AG04450 (cell line): ENCODE measurements around the gene GABBR2. TPM values are rescaled to one million over a fixed set of nuclear protein-coding genes. Genes with fewer than 3 reads are reported as not detected.

Experiments
- CTCF ChIA-PET: fragments of 300-600, 350-600 bp; formaldehyde crosslinking; extraction: SDS; loops from one replicate; lab custom pipeline; 2022; ENCODE audit warnings: antibody characterized with exemption, inconsistent platforms; lab: Charles Lee
- POLR2A ChIA-PET: fragments of 350-600 bp; formaldehyde crosslinking; extraction: SDS; loops from one replicate; lab custom pipeline; 2021; ENCODE audit warnings: antibody characterized with exemption, inconsistent platforms; lab: Yijun Ruan, JAX
- DNase-seq: peaks from one replicate; pipeline ENCODE4 v3.0.0-alpha.2; 2011; ENCODE audit warnings: low read depth, low spot score
- H3K27ac ChIP-seq: one replicate; pipeline ENCODE4 v1.5.1; 2012; ENCODE audit warnings: low read depth, low read length, control low read depth
- H3K27me3 ChIP-seq: one replicate; pipeline ENCODE4 v1.6.0; 2012; ENCODE audit warnings: low read length; ENCODE audit not compliant: control insufficient read depth, insufficient read depth
- H3K4me3 ChIP-seq: 2 replicates; pipeline ENCODE4 v1.5.1; 2011; ENCODE audit warnings: mild to moderate bottlenecking, low read depth, low read length, control low read depth
- H3K9me3 ChIP-seq: 2 replicates; pipeline ENCODE4 v1.5.1; 2012; ENCODE audit warnings: low read length; ENCODE audit not compliant: control insufficient read depth, insufficient read depth
- CTCF ChIP-seq: IDR thresholded peaks from 2 replicates; pipeline ENCODE4 v1.5.1; 2011; ENCODE audit warnings: low read depth, low read length, control low read depth, inconsistent platforms
- polyA plus RNA-seq: library from polyadenylated mRNA; depleted of rRNA; stranded (reverse); fragments of >200 nt; gene quantifications from 2 replicates; pipeline ENCODE4 v1.2.3, GENCODE V29; 2011

Gene GABBR2
- polyA plus RNA-seq, 1 experiment, result 2.4 TPM

GRCh38 chr9:98374385-98375051, 334.2 kb downstream of the GABBR2 start:
- H3K9me3 ChIP-seq, result no peaks in the 10 kb centered on the region
- DNase-seq, result peak; percentile 65
- CTCF ChIA-PET, result interaction anchor here (0.9 to 1.5 kb wide), 4 partner anchors 9 to 401 kb away, joined by 3 to 7 read pairs (median 3); no protein-coding TSS in a partner anchor
- H3K4me3 ChIP-seq, result peak overlapping the region; percentile 20; the same call in 1 of the 2 replicates
- no peak for TF ChIP-seq CTCF
- H3K27ac ChIP-seq, result peak overlapping the region; percentile 85
- no peaks in the 10 kb centered on the region for H3K27me3 ChIP-seq
- POLR2A ChIA-PET, result interaction anchor here (0.6 to 0.9 kb wide), 2 partner anchors 9 to 51 kb away, joined by 3 to 5 read pairs; no protein-coding TSS in a partner anchor

DNA sequence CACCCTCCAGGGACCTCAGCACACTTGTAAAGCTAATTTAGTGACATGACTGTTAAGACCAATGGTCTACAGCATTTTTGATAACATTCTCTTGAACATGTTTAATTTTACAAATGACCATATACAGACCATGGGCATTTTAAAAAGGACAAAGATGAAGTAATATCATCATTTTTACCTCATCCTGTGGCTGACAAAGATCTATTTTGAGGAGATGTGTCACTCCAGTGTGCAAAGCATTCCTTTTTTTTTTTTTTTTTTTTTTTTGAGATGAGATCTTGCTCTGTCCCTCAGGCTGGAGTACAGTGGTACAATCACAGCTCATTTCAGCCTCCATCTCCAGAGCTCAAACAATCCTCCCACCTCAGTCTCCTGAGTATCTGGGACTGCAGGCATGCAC, 335.1 kb downstream of the GABBR2 start:
- Histone ChIP-seq H3K27ac (no peak overlapping the region), H3K9me3 (no peaks in the 10 kb centered on the region), H3K4me3 (no peak overlapping the region), H3K27me3 (no peaks in the 10 kb centered on the region)
- CTCF ChIA-PET, result interaction anchor here (0.9 to 1.3 kb wide), 3 partner anchors 10 to 254 kb away, joined by 3 read pairs; no protein-coding TSS in a partner anchor
- POLR2A ChIA-PET, result interaction anchor here (0.6 to 0.7 kb wide), 2 partner anchors 8 to 202 kb away, joined by 5 to 6 read pairs; no protein-coding TSS in a partner anchor
- DNase-seq, result no peak
- TF ChIP-seq CTCF, result no peak

GRCh38 chr9:98372077-98372836, 336.5 kb downstream of the GABBR2 start:
- CTCF ChIA-PET, result no interaction called here

DNA sequence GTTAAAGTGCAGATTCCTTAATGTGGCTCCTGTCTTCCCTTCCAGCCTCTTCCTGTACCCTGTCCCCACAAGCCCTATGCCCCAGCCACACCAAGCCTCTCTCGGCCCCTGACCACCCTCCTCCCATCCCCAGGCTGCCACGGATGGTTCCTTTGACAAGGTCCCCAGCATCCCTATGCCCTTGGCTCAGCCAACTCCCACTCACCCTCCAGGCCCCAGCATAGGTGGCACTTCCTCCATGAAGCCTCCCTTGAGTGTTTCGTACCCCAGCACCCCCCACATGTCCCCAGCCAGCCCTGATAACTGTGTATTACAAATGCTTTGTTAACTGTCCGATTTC, 337.8 kb downstream of the GABBR2 start:
- DNase-seq, result no peak
- Histone ChIP-seq H3K4me3 (no peak overlapping the region), H3K27me3 (no peaks in the 10 kb centered on the region), H3K9me3 (no peaks in the 10 kb centered on the region), H3K27ac (no peak overlapping the region)
- CTCF ChIA-PET, result no interaction called here
- TF ChIP-seq CTCF, result no peak
- POLR2A ChIA-PET, result no interaction called here

More at GRCh38 chr9:98372077-98372836, 336.5 kb downstream of the GABBR2 start:
- Histone ChIP-seq H3K4me3 (no peak overlapping the region), H3K27me3 (no peaks in the 10 kb centered on the region), H3K27ac (no peak overlapping the region), H3K9me3 (no peaks in the 10 kb centered on the region)
- TF ChIP-seq CTCF, result no peak
- no peak for DNase-seq
- POLR2A ChIA-PET, result no interaction called here
